RCC 7860 (cell line): ENCODE data around the gene PRDM1.

Experiments
- DNase-seq: peaks from one replicate; pipeline ENCODE4 v3.0.0-alpha.2; 2015; ENCODE audit warnings: low spot score
- FAIRE-seq: peaks from 2 replicates; lab custom pipeline; 2012; peaks lifted over from hg19 to GRCh38; lab: Jason Lieb, UNC

Gene PRDM1

GRCh38 chr6:106069478-106069877 is 16.7 kb upstream of the PRDM1 start:
- FAIRE-seq, result peak; percentile 61
- DNase-seq, result peak; percentile 74

- no peak for FAIRE-seq
- DNase-seq, result no peak
Measured at GRCh38 chr6:106070636-106071035, 15.5 kb upstream of the PRDM1 start.

- FAIRE-seq (no peak), DNase-seq (no peak)
Measured at GRCh38 chr6:106072501-106073090, 13.5 kb upstream of the PRDM1 start.

- FAIRE-seq, result no peak
- DNase-seq, result no peak
Measured at GRCh38 chr6:106074146-106074545, 12.0 kb upstream of the PRDM1 start.

- FAIRE-seq (no peak), DNase-seq (no peak)
Measured at GRCh38 chr6:106076139-106076538, 10.0 kb upstream of the PRDM1 start.

GRCh38 chr6:106077170-106077569 is 9.0 kb upstream of the PRDM1 start:
- peak; percentile 14 for DNase-seq
- no peak for FAIRE-seq

- FAIRE-seq (no peak), DNase-seq (no peak)
Measured at GRCh38 chr6:106077881-106078280, 8.3 kb upstream of the PRDM1 start.

- FAIRE-seq (no peak), DNase-seq (no peak)
Measured at GRCh38 chr6:106079961-106080762, 6.0 kb upstream of the PRDM1 start.

- no peak for FAIRE-seq
Measured at GRCh38 chr6:106080763-106081095, 5.4 kb upstream of the PRDM1 start.

GRCh38 chr6:106081715-106082114 is 4.4 kb upstream of the PRDM1 start:
- no peak for DNase-seq
- no peak for FAIRE-seq

More at GRCh38 chr6:106080763-106081095, 5.4 kb upstream of the PRDM1 start:
- DNase-seq, result no peak

GRCh38 chr6:106082735-106083398 is 3.3 kb upstream of the PRDM1 start:
- no peak for FAIRE-seq
- no peak for DNase-seq

GRCh38 chr6:106083618-106084017 is 2.5 kb upstream of the PRDM1 start:
- DNase-seq, result no peak
- no peak for FAIRE-seq

- FAIRE-seq (peak; percentile 86), DNase-seq (peak; percentile 93)
Measured at GRCh38 chr6:106084106-106084988, 1.8 kb upstream of the PRDM1 start.

- FAIRE-seq, result no peak
- no peak for DNase-seq
Measured at GRCh38 chr6:106084989-106085691, 996 bp upstream of the PRDM1 start.

GRCh38 chr6:106085692-106085983 is 498 bp upstream of the PRDM1 start:
- FAIRE-seq (no peak), DNase-seq (no peak)

- DNase-seq (no peak), FAIRE-seq (no peak)
Measured at GRCh38 chr6:106086814-106087175, 659 bp downstream of the PRDM1 start.

GRCh38 chr6:106087548-106088325 is 1.6 kb downstream of the PRDM1 start:
- DNase-seq, result peak; percentile 49
- FAIRE-seq, result peak; percentile 55

- FAIRE-seq, result no peak
- DNase-seq, result no peak
Measured at GRCh38 chr6:106090001-106090400, 3.9 kb downstream of the PRDM1 start.

GRCh38 chr6:106092279-106092678 is 6.1 kb downstream of the PRDM1 start:
- no peak for FAIRE-seq

More at GRCh38 chr6:106092279-106092678, 6.1 kb downstream of the PRDM1 start:
- DNase-seq, result no peak
